ENCODE measurements around the gene TNS1.

The TNS1 gene

GRCh38 chr2:217979151-217979811 lies 23.5 kb downstream of the TNS1 start:
- no peak for FAIRE-seq

GRCh38 chr2:217978536-217979150 lies 24.2 kb downstream of the TNS1 start:
- FAIRE-seq = no peak

- FAIRE-seq = no peak
These were observed 24.8 kb downstream of the TNS1 start for GRCh38 chr2:217977840-217978535.

DNA sequence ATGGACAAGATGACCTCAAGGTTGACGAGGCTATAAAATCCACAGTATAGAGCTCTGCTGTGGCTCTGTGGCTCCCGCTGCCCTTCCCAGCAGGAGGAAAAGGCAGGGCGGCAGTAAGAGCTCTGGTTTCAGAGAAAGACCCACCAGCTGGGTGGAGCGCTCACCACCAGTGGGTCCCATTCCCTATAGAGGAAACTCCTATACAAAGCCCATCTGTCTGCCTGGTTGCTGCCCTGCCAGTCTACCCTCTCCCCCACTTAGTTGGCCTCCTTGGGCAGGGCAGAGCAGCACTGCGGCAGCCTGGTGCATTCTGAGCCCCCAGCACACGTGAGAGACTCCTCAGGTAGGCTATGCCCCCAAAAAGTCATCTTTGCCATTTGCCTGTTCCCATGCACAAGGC lies 26.5 kb downstream of the TNS1 start:
- no peak for FAIRE-seq

DNA sequence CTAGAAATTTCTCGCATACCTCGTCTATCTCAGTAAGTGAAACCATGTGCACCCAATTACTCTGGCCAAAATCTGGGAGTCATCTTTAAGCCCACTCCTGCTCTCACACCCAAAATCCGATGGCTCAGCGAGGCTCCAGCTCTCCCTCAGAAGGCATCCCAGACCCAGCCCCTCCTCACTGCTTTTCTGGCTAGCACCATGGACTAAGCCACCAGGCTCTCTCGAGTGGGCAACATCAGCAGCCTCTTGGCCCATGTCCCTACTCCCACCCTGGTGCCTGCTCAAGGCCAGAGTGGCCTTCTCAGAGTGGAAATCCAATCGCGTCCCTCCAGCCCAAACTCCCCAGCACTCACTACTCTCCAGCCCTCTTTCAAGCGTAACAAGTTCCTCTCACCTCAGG lies 27.2 kb downstream of the TNS1 start:
- no peak for FAIRE-seq

- FAIRE-seq = no peak
These were observed 28.3 kb downstream of the TNS1 start for GRCh38 chr2:217974389-217975005.

GRCh38 chr2:217973008-217973787 lies 29.6 kb downstream of the TNS1 start:
- FAIRE-seq = no peak

DNA sequence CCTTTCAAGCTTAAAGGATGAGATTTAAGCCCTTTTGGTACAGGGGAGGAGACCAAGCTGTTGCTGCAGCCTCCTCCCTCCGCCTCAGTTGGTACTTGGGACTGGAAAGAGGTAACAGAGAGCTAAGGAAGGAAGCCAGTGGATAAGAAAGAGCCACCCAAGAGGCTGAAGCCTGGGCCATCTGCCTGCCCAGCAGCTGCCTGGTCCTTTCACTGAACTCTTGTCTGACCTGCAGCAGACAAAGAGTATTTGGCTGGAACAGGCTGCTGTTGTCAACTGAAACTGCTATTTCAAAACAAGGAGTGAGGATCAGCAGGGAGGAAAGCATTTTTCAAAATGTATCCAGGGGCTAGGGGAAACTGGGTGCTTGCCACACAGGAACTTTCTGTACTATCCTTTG lies 30.3 kb downstream of the TNS1 start:
- peak; percentile 12 for FAIRE-seq

DNA sequence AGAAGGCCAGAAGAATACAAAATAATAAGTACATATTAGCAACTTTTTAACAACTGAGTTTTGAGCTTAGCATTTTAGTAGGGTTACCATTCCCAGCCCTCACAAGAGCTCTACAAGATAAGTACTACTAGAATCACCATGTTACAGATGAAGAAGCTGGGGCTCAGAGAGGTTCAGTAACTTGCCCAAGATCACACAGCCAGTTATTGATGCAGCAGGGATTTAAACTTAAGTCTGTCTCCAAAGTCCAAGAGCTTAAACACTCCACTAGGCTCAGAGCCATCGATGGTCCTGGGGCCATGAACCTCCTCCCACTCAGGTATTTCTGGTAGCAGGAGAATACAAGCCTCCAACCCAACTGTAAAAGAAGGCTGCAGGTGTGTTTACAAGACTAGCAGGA lies 30.8 kb downstream of the TNS1 start:
- no peak for FAIRE-seq

- FAIRE-seq = no peak
These were observed 31.6 kb downstream of the TNS1 start for GRCh38 chr2:217971166-217971565.

GRCh38 chr2:217970206-217970605 lies 32.6 kb downstream of the TNS1 start:
- no peak for FAIRE-seq

DNA sequence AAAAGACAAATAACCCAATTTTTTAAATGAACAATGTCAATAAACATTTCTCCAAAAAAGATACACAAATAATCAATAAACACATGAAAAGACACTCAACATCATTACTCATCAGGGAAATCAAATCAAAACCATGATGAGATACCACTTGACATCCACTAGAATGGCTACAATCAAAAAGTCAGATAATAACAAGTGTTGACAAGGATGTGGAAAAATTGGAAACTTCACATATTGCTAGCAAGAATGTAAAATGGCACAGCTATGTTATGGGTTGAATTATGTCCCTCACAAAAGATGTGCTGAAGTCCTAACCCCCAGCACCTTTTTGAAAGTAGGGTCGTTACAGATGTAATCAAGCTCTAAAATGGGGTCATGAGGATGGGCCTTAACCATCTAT lies 33.2 kb downstream of the TNS1 start:
- no peak for FAIRE-seq

DNA sequence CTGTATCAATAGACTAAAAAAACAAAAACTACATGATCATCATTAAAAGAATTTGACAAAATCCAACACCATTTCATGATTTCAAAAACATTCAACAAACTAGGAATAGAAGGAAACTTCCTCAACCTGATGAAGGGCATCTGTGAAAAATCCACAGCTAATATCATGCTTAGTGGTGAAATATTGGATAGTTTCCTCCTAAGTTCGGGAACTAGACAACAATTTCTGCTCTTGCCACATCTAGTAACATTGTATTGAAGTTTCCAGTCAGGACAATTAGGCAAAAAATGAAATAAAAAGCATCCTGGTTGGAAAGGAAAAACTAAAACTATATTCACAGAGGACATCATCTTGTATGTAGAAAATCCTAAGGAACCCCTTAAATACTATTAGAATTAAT lies 34.8 kb downstream of the TNS1 start:
- no peak for FAIRE-seq

- no peak for FAIRE-seq
These were observed 36.2 kb downstream of the TNS1 start for GRCh38 chr2:217966423-217967070.

DNA sequence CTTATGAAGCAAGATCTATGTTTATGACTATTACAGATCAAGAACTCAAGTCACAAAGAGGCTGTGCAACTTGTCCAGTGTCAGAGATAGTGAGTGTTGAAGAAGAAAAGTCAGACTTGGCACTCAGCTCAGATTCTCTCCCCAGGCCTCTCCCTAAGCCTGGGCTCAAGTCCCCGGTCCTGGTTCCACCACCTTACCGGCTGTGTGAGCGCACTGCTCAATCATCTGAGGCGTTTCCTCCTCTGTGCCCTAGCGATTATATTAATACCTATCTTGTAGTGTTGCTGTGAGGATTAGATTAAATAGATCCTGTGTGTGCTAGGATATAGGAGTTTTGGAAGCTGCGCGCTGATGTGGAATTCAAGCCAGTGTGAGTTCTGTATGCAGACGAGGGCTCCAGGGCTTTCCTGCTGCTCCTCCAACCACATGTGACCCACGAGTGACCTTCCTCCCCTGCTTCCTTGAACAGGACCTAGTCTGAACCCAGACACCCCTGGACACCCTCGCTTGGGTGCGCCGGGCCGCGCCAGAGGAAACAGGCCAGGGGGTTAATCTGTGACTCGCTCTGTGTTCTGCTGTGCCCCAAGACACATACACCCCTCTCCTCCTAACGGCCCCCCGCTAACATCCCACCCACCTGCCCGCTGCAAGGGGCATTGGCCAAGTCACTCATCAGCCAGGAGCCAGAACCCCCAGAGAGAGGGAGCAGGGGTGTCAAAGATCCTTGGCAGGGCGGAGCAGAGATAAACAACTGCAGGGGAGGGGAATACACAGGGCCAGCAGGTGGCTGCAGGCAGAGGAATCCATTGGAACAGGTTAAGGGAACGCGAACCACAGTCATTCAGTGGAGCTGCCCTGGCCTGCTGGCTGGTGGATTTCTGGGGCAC lies 38.3 kb downstream of the TNS1 start:
- FAIRE-seq = no peak

GRCh38 chr2:217960351-217960750 lies 42.4 kb downstream of the TNS1 start:
- FAIRE-seq = no peak

DNA sequence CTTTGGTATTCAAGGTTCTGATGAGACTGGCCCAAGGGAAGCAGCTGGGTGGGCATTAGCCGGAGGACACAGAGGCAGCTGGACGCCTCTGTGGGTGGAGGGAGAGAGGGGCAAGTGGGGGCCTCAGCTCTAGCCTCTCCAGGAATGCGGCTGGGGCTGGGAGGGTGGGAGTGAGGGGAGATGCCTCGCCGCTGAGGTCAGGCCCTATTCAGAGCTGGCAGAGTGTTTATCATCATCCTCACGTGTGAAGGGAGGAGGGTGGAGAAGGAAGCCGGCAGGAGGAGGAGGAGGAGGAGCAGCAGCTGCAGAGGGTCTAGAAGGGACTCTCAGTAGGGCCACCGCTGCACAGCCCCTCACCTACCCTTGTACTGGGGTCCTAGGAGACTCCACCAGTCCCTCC lies 43.1 kb downstream of the TNS1 start:
- FAIRE-seq = no peak

DNA sequence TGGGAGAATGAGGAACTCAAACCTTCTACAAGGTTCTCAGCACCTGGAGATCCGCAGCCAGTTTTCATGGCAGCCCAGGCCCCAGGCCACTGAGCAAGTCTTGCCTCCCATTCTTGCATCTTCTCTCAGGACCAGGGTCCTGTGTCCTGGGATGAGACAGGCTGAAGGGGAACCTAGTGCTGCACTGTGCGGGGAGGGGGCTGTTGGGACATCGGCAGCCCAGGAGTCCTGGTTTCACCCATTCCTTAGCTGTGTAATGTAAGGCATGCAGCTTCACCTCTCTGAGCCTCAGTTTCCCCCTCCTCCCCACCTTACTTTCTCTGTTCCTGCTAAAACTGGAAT lies 43.9 kb downstream of the TNS1 start:
- no peak for FAIRE-seq

DNA sequence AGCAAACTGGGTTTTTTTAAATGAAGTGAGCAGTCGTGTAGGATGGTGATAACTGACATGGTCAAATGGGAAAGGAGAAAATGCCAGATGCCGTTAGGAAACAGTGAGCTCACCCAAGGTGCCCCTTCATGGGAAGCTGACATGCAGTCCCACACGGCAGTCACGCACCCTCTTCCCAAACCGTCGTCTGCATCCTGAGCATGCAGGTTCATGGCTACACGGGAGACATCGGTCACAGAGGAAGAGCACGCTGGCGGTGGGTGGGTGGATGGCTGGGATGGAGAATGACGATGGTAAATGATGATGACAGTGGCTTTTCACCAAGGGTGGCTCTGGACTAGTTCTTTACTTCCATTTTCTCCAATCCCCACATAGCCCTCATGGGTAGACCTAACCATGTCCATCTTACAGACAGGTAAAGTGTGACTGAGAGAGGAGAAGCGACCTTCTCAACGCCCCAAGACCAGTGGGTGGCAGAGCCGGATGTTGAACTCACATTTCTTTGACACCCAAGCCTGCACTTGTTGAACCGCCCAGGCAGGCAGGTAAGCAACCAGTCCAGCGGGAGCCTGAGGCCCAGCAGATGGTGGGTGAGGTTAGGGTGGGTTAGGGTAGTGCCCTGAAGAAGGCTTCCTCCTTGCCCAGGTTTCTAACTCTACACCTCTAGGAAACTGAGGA lies 44.5 kb downstream of the TNS1 start:
- FAIRE-seq = no peak

GRCh38 chr2:217956586-217957457 lies 46.0 kb downstream of the TNS1 start:
- no peak for FAIRE-seq
